GM23338 (cell line): Measurements from ENCODE around the gene PPP1R36. TPM values are rescaled to one million over a fixed set of nuclear protein-coding genes. Genes with fewer than 3 reads are reported as not detected.

Source experiments
- polyA plus RNA-seq: library from polyadenylated mRNA; unstranded; fragments of >200 nt; fragmentation: Nextera tagmentation; extraction: Ambion mirVana; gene quantifications from 2 replicates; pipeline ENCODE4 v1.2.1, GENCODE V29; 2016
- small RNA-seq: library from RNA; depleted of rRNA; stranded (forward); fragments of <200 nt; gene quantifications from one replicate; pipeline ENCODE3, GENCODE V24; 2014; ENCODE audit warnings: low replicate concordance
- total RNA-seq: library from RNA; depleted of rRNA; stranded (reverse); fragments of >200 nt; shearing (Covaris generic); gene quantifications from 2 replicates; pipeline ENCODE4 v1.2.3, GENCODE V29; 2014; rRNA removed

PPP1R36 gene
- total and polyA plus RNA-seq, 2 experiments from 2014 or later = 0.42 to 1.4 TPM

Small RNA genes lying within 50 kb of the gene (small RNA-seq; reads per million reads assigned to genes)
- not detected for gene AL049869.4

Other genes starting within 250 kb of the PPP1R36 start
- gene MTHFD1, start 161.6 kb upstream of the PPP1R36 start, total RNA-seq = 219 and 252 TPM in 2 replicates
- 237 and 262 TPM in 2 replicates for gene MTHFD1, start 161.6 kb upstream of the PPP1R36 start, polyA plus RNA-seq
- gene AKAP5, start 84.5 kb upstream of the PPP1R36 start, total RNA-seq = 3.2 and 3.4 TPM in 2 replicates
- gene AKAP5, start 84.5 kb upstream of the PPP1R36 start, polyA plus RNA-seq = 1.0 and 1.2 TPM in 2 replicates
- gene ZBTB25, start 46.1 kb upstream of the PPP1R36 start, total RNA-seq = 8.0 and 8.9 TPM in 2 replicates
- 4.1 and 5.8 TPM in 2 replicates for gene ZBTB25, start 46.1 kb upstream of the PPP1R36 start, polyA plus RNA-seq
- gene ZBTB1, start 45.2 kb upstream of the PPP1R36 start, total RNA-seq = 32.5 and 33.0 TPM in 2 replicates
- gene ZBTB1, start 45.2 kb upstream of the PPP1R36 start, polyA plus RNA-seq = 10.3 and 11.2 TPM in 2 replicates
- 114 and 130 TPM in 2 replicates for gene HSPA2, start 9.2 kb upstream of the PPP1R36 start, total RNA-seq
- gene HSPA2, start 9.2 kb upstream of the PPP1R36 start, polyA plus RNA-seq = 86.1 and 88.5 TPM in 2 replicates
- gene PLEKHG3, start 154.5 kb downstream of the PPP1R36 start, total RNA-seq = 83.1 and 83.9 TPM in 2 replicates
- 23.0 and 30.8 TPM in 2 replicates for gene PLEKHG3, start 154.5 kb downstream of the PPP1R36 start, polyA plus RNA-seq